GM19324 (cell line): ENCODE data around the gene CFAP46.

Experiments used
- ATAC-seq: cut with Tn5 transposase; IDR thresholded peaks from one replicate; pipeline ENCODE4 v1.9.1; 2021; ENCODE audit warnings: mild to moderate bottlenecking, moderate library complexity; ENCODE audit not compliant: unreplicated experiment, low FRiP score

Gene CFAP46

GRCh38 chr10:132980426-132981172, 38.2 kb upstream of the CFAP46 start:
- ATAC-seq: no peak

GRCh38 chr10:132979491-132980425, 37.4 kb upstream of the CFAP46 start:
- ATAC-seq: no peak

- no peak for ATAC-seq
These were observed 36.2 kb upstream of the CFAP46 start for GRCh38 chr10:132978542-132978941.

- no peak for ATAC-seq
These were observed 35.4 kb upstream of the CFAP46 start for GRCh38 chr10:132977807-132978206.

DNA sequence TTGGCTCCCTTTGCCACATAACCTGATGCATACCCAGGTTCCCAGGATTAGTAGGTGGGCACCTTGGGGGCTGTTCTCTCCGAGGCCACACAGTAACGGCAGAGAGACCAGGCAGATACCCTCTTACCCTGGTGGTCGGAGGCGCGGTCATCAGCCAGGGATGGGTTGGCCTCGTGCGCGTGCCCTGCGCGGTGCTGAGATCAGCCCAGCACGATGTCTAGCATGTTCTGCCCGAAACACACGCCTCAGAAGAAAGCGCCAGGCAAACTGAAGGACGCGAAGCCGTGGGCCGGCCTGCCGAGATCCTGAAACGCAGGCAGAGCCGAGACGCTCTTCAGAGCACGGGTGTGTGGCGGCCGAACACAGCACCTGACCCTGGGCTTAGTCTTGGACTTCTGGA, 34.7 kb upstream of the CFAP46 start:
- no peak for ATAC-seq

- ATAC-seq: no peak
These were observed 33.7 kb upstream of the CFAP46 start for GRCh38 chr10:132975831-132976682.

GRCh38 chr10:132974886-132975830, 32.8 kb upstream of the CFAP46 start:
- ATAC-seq: no peak

DNA sequence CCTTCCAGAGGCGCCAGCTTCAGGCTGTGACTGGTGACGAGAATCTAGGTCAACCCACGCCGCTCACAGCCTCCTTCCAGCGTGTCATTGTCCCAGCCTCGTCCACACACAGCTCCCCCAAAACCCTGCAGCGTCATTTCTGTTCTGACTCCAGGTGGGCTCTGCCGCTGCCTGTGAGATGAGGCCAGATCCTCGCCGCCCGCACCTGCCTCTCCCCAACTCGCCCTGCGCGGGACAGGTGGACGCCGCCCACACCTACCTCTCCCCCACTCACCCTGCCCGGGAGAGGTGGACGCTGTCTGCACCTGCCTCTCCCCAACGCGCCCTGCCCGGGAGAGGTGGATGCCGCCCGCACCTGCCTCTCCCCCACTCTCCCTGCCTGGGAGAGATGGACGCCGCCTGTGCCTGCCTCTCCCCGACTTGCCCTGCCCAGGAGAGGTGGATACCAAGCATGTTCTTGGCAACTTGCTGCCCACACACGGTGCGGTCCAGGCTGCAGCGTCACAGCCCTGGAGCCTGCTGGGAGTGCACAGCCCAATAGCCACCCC, 32.0 kb upstream of the CFAP46 start:
- no peak for ATAC-seq

DNA sequence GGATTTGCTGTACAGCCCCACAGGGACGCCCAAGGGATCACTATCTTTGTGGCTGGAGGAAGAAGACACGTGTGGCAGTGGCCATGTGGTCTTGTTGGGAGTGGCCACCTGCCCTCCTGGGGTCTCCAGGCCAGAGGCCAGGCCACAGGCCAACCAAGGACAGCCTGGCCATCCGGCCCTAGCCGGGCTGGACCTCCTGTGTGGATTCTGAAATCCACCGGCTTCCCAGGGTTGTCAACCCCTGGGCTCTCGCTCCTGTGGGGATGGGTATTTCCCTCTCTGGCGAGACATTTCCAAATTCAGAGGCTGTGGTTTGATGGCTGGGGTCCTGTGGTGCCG, 31.5 kb upstream of the CFAP46 start:
- no peak for ATAC-seq

DNA sequence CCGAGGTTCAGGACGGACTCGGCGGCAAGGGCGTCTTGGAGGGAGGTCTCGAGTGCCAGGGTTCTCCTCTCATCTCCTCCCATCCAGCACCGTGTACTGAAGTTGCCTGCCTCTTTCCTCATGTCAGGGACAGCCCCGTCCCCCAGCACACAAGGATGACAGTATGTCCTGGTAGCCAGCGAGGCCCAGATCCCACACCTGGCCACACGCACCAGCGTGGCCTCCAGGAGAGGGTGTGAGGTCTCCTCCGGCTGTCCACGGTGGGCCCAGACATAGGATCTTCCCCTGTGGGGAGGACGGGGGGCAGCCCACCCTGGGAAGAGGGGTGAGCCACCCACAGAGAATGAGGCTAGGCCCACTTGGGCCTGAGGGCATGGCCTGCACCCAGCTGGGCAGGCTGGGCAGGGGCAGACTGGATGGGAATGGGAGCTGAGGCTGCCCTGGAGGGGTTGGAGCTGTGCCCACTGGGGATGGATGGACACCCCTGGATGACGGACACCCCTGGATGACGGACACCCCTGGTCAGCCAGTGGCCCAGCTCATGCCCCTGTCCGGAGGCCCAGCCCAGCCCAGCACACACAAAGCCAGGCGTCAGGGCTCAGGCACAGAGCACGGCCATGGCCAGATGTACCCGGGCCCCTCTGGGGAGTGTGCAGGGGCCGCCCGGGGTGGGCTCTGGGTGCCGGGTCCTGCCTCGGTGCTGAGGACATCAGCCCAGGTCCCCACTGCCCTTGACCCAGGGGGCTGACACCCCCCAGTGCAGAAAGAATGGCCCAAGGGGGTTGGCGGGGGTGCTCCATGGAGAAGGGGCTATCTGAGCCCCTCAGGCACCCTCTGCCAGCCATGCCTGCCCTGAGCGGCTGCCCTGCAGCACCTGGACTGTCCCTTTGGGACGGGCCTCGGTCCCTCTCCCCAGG, 30.9 kb upstream of the CFAP46 start:
- no peak for ATAC-seq

DNA sequence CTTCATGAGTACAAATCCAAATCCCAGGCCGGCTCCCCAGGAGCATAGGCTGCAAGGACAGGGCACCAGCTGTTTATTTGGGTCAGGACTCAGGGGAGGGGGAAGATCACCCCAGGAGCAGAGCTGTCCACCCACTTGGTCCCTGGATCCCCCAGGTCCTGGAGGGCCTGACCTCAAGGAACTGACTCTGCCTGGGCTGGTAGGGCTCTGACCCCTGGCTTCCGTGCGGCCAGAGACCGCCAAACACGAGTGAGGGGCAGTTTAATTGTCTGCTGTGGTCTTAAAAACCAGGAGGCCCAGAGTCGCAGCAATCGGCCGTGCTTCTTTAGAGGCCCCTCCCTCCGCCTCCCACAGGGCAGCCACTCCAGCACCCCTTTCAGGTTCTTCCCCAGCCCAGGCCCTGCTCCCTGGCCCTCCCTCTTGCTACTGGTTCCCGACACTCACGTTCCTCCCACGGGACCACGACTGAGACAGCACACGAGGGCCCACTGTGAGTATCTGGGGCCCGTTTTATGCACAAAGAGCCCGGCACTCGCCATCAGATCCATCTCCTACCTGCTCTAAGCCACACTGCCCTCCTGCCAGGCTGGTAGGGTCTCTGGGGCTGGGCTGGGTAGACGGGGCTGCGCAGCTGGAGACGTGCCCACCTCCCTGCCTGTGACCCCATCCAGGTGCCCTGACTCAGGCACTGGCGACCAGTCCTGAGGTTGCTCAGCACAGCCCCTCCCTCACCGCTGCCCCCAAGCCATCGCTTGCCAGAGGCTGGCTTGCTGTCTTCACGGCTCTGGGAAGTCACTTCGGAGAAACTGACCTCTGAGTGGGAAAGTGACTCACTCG, 30.0 kb upstream of the CFAP46 start:
- ATAC-seq: no peak

DNA sequence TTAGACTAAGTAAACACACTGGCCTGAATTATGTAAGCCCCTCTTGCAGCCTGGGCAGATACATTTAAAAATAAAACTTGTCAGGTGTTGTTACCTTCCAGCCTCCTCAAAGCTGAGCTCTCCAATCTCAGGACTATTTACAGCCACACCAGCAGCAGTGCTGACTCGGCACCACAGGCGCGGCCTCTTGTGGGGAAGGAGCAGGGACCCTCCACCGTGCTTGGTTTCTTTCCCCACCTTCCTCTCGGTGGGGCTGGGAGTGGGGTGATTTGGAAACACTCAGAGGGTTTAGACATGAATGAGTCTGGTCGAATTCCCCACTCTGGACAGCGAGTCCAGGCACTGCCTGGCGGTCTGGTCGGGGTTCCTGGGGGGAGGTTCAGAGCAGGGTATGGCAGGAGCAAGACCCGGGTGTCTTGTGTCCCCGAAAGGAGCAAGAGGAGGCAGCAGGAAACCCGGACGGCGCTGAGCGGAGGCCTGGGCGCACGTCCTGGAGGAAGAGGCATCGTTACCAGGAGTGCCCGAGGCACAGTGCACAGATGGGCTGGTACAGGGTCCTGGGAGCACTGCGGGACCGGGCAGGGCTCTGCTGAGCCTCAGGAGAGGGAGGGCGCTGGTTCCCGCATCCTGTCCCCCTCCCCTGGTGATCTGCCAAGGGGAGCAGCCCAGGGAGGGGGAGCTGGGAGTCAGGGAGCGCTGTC, 29.2 kb upstream of the CFAP46 start:
- no peak for ATAC-seq

GRCh38 chr10:132970641-132971438, 28.5 kb upstream of the CFAP46 start:
- no peak for ATAC-seq

- no peak for ATAC-seq
These were observed 25.2 kb upstream of the CFAP46 start for GRCh38 chr10:132967540-132967939.

DNA sequence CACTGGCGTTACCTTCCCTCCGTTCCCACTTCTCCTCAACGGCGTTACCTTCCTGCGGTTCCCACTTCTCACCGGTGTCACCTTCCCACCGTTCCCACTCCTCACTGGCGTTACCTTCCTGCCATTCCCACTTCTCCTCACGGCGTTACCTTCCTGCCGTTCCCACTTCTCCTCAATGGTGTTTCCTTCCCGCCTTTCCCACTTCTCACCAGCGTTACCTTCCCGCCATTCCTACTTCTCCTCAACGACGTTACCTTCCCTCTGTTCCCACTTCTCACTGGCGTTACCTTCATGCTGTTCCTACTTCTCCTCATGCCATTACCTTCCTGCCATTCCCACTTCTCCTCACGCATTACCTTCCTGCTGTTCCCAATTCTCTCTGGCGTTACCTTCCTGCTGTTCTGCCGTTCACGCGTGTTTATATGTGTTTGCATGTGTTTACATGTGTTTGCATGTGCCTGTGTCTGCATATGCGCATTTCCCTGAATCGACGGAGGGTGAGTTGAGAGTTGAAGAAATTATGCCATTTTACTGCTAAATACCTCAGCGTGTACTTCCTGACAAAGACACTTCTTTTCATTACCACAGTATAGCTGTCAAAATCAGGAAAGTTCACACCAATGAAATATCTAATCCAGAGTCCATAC, 23.2 kb upstream of the CFAP46 start:
- no peak for ATAC-seq
